NCI-H526 (cell line): ENCODE data around the gene THSD7B.
"Not testable (repeated sequence)": the region's sequence is repeated elsewhere in the genome, so short reads cannot be mapped to it uniquely, and the experiment has no call there.

Source experiments
- DNase-seq, 2 experiments: peaks; one replicate each; lab custom pipeline; 2025; lab: John Stamatoyannopoulos, UW

Gene THSD7B, protein sequence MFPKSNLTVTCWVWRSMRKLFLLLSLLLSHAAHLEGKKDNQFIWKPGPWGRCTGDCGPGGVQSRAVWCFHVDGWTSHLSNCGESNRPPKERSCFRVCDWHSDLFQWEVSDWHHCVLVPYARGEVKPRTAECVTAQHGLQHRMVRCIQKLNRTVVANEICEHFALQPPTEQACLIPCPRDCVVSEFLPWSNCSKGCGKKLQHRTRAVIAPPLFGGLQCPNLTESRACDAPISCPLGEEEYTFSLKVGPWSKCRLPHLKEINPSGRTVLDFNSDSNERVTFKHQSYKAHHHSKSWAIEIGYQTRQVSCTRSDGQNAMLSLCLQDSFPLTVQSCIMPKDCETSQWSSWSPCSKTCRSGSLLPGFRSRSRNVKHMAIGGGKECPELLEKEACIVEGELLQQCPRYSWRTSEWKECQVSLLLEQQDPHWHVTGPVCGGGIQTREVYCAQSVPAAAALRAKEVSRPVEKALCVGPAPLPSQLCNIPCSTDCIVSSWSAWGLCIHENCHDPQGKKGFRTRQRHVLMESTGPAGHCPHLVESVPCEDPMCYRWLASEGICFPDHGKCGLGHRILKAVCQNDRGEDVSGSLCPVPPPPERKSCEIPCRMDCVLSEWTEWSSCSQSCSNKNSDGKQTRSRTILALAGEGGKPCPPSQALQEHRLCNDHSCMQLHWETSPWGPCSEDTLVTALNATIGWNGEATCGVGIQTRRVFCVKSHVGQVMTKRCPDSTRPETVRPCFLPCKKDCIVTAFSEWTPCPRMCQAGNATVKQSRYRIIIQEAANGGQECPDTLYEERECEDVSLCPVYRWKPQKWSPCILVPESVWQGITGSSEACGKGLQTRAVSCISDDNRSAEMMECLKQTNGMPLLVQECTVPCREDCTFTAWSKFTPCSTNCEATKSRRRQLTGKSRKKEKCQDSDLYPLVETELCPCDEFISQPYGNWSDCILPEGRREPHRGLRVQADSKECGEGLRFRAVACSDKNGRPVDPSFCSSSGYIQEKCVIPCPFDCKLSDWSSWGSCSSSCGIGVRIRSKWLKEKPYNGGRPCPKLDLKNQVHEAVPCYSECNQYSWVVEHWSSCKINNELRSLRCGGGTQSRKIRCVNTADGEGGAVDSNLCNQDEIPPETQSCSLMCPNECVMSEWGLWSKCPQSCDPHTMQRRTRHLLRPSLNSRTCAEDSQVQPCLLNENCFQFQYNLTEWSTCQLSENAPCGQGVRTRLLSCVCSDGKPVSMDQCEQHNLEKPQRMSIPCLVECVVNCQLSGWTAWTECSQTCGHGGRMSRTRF (N-terminal part only)

DNA sequence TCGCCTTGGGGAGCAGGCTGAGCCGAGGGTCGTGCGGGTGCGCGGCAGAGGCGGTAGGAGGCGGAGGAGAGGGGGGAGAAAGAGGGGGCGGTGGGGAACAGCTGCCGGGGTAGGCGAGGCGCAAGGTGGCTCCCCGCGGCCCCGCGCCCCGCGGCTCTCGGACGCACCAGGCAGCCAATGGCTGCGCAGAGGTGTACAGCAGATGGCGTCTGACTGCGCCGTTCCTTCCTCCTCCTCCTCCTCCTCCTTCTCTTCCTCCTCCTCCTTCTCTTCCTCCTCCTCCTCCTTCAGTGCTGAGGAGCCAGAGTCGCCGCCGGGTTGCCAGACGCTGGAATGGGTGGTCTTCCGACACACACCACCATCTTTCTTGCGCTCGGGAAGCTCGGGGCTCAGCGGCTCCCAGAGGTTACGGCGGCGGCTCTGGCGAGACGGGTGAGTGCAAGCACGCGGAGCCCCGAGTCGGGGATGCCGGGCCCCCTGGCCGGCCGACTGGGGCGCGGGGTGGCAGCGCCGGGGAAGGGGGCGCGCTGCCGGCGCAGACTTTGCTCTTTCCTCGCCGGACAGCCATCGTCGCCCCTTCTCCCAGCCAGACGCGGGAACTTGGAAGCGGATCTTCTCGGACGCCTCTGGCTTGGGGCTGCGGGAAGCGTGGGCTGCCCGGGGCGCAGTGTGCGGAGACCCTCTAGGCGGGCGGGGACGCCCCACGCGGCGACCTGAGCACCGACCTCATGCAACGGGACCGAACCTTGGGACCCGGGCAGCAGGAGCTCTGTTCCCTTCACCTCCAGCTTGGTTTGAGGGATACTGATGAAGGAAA, at the start of gene THSD7B:
TSS of gene THSD7B (plus strand) at position 290 of the 817 bp plus-strand sequence. CDS start 116,634 bp downstream, outside the sequence.
- DNase-seq: peak in 1 of 2 experiments; percentile 12

DNA sequence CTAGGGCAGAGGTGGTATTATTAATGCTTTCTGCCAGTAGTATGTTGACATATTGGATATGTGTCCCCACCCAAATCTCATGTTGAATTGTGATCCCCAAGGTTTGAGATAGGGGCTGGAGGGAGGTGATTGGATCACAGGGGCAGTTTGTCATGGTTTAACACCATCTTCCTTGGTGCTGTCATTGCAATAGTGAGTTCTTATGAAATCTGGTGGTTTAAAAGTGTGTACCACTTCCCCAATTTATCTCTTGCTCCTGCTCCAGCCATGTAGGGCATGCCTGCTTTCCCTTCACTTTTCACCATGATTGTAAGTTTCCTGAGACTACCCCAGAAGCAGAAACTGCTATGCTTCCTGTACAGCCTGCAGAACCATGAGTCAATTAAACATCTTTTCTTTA, 47.1 kb upstream of the THSD7B start:
- no peak for DNase-seq

DNA sequence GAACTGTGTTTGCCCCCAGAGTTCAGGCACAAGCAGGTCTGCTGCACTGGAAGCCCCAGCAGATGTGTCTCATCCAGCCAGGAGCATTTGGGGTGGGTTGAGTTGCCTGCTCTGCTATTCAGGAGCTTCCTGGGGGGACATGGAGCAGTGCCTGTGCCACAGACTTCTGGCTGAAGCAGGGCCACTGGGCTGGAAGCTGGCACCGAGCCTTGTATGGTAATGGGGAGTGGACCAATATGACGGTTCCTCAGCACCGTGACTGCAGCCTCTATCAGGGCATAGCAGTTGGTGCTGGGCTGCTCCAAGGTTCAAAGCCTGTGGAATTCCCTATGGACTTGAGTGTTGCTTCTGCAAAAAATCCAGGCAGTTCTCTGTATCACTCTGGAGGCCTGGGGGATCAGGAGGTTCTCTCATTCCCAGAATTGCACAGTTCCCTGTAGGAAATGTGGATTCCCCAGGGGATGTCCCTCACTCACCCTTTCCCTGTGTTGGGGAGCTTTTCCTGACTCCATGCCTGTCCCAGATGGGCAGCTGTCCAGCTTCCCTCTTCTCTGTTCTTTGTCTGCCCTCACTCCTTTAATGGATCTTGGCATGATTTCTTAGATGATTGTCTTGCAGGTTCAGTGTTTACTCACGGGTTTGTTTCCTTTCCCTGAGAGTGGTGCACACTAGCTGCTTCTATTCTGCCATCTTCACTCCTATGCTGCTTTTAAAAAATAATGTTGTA, 37.2 kb upstream of the THSD7B start:
- DNase-seq: no peak

DNA sequence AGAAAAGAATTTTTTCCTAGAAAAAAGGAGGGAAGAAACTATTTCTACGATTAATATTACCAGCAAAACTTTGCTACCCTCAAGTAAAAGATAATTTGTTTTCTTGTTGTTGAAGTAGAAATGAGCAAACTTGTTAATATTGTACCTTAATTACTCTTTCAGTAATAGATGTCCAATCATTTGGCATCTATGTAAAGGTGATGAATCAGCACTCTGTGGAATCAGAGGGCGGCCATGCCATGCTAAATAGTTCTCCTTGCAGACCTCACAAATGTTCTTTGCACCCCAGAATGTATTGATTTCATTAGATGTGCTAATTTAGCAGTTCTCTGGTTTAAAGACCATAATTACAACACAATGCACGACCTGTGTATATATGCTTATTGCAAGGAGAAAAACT, 29.1 kb upstream of the THSD7B start:
- no peak for DNase-seq

DNA sequence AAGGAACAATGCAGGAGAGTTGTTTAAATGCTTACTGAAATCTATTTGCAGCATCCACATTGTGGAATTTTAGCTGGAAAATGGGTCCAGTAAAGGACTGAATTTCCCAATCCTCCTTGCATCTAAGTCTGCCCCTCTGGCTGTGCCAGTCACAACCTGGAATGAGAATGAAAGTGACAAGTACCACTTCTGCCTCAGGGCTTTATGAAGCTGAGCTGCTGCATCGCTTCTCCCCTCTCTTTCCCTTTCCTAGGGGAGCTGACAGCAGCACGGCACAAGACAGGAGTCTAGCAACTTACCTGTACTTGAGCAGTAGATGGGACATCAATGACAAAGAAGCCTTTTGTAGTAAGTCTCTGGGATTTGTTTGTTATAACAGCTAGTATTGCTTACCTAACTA, 27.3 kb upstream of the THSD7B start:
- no peak for DNase-seq

DNA sequence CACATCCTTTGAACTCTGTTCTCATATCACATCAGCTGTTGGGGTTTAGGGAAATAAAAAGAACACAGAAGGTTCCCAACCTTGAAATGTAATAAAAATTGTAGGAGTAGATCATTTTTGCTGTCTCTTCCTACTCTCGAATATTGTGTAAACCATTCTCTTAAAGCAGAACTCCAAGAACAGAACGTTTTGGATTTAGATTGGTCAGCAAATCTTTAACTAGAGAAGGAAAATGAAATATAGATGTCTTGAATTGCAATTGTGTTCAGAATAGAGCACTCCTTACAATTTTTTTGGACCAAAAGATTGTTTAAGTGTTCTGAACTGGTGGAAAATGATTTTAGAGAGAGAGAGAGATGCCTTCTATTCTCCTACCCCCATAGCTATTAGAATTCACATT, 23.9 kb upstream of the THSD7B start:
- DNase-seq: no peak

DNA sequence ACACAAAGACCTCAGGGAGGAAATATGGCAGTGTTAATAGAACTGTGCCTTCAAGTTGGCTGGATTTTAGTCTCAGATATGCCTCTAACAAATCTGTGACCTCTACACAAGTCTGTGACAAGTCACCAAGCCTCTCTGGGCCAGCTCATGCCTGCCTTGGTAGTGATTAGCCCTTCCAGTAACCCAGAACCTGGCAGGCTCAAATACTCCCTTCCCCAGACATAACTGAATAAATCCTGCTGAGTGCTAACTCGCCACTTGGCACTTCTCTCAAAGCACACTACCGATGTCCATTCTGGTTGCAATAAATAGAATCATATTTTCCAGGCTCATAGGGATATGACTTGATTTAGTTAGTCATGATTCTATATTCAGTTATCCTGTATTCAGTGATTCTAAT, 15.3 kb upstream of the THSD7B start:
- no peak for DNase-seq

DNA sequence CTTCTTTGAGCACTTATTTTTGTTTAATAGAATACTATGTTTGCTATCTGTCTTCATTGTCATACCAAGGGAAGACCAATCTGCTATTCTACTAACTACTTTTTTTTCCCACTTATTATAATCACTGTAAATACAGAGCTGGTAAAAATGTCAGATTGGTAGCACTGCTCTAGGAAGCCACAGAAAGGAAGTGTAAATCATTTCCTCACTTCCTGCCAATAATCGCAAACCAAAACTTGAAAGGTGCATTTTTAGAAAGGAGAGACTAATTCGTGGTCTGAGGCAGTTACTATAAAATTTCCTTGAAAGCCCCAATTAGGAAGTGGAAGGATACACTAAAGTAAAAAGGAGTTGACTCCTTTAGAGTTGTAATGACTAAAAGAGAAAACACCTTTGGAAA, 13.9 kb upstream of the THSD7B start:
- no peak for DNase-seq

DNA sequence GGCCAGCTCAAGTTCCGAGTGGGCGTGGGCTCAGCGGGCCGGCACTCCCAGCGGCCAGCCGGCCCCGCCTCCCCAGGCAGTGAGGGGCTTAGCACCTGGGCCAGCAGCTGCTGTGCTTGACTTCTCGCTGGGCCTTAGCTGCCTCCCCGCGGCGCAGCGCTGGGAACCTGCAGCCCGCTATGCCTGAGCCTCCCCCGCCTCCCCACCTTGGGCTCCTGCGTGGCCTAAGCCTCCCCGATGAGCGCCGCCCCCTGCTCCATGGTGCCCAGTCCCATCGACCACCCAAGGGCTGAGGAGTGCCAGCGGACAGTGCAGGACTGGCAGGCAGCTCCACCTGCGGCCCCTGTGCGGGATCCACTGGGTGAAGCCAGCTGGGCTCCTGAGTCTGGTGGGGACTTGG, 6.8 kb upstream of the THSD7B start:
- not testable (repeated sequence) for DNase-seq

DNA sequence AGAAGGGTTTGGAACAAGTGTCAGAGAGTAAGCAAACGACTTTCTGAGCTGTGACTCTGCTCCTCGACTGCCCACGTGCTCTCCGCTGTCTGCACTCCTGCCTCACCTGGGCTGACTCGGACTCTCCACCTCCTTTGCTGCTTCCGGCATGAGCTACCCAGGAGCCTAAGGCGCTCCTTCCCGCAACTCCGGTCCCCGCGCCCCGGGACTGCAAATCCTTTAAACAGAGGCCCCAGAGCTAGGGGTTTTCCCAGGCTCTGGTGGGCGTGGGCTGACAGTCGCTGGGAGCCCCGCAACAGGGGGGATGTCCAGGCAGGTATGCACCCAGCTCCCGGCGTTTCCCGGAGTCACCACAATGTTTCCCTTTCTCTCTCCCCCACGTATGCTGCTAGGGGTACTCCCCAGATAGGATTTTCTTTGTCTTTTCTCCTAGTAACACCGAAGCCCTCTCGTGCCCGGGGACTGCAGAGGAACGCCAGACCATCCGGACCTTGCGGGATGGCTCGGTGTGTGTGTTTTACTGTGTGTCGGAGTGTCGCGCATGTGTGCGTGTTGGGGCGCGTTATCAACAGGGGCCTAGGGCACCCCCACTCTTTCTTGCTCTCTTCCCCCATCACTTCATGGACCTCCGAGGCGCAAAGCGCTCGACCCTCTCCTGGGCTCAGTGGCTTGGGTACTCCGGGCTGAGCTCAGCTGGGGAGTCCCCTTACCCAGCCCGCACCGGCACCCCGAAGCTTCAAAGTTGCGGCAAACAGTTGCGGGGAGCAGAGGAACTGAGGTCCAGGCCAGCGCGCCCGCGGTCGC, 691 bp upstream of the THSD7B start:
- DNase-seq: peak in 1 of 2 experiments; percentile 46

DNA sequence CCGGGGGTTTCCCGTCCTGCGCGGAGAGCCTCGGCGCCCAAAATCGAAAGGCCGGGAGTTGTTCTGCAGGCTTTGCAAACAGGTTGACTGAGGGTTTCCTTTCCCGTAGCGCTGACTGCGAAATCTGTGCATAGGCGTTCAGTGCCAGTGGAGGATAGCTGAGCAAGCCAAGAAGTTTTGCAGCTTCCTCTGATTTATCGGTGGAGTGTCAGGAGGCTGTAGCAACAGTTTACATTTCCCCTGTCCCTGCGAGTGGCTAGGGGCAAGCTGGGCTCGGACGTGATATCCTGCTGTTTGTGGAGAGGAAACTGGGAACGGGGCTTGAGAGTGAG, 694 bp downstream of the THSD7B start:
- peak in 1 of 2 experiments; percentile 55 for DNase-seq

DNA sequence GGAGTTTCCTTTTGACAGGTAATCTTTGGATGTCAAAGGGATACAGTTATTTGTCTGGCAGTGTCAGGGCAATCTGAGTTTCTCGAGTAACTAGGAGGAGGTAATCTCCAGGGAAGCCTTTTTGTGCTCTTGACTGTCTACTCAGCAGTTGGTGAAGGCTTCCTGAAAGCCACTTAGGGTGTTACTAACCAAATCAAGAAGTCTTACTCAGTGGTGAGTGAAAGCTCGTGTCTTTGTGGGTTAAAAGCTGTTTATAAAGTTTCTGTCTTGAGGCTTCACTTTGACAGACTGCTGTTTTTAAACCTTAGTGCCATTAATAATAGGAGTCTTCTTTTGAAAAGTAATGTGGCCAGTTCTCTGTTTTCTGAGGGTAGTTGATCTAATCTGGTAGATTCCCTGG, 1.7 kb downstream of the THSD7B start:
- no peak for DNase-seq

DNA sequence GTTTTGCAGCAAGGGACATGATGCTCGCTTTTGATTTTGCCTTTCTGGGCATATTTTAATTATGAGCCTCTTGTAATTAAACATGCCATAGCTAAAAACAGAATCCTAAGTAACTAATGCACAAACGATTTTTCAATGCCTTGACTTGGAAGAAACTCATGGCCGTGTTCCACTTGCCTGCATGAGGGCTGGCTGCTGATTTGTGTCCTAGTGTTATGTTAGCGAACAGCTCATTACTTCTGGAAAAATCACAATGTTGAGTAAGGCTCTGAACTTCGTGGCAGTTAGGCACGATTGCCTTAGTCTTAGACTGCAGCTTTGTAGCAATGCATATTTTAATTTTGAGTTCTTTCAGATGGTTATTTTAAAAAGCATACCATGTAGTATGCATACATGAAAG, 4.5 kb downstream of the THSD7B start:
- no peak for DNase-seq

DNA sequence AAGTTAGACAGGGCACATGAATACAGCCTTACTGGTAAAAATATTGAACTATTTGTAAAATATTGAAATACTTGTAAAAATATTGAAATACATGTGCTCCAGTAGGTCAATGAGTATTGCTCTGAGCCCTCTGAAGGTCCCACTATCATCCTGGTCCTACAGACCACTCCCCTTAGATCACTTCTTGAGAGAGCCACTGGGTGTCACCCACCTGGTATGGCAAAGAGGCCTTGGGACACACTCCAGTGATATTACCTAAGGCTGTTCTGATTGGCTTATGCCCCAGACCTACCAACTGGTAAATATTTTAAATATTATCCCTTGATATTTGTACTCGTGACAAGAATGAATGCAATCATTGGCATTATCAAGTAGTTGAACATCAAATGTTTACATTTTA, 5.0 kb downstream of the THSD7B start:
- DNase-seq: no peak

DNA sequence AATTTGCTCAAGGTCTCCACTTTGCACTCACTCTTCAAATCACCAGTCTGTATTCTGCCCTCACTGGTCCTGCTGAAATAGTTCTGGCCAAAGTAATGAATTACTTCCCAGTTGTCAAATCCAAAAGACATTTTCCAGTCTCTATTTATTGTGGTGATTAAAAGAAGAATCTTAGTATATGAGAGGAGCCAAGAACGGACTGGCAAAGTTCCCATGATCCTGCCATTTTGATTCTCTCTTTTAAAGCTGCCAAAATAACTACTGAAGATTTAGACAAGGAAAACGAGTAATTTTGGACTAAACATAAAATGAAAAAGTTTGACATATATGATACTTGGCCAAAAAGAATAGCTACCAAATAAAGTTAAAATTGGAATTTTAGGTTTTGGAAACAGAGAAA, 12.0 kb downstream of the THSD7B start:
- DNase-seq: no peak

DNA sequence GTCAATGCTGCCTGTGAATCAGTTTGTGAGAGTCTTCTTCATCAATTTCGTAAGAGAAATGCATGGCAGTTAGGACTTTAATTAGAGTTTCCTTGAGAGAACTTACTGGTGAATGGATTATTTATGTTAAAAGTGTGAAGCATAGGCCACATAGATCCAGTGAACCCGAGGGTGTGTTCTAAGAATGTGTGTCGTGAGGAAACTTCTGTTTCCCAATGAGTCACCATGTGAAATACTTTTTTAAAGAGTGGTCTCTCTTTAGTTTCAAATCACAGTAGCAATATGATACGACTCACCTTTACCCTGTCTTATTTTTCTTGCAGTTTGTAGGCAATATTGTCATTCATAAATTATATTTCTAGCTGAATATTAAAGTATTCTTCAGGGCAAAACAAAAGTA, 18.5 kb downstream of the THSD7B start:
- no peak for DNase-seq

DNA sequence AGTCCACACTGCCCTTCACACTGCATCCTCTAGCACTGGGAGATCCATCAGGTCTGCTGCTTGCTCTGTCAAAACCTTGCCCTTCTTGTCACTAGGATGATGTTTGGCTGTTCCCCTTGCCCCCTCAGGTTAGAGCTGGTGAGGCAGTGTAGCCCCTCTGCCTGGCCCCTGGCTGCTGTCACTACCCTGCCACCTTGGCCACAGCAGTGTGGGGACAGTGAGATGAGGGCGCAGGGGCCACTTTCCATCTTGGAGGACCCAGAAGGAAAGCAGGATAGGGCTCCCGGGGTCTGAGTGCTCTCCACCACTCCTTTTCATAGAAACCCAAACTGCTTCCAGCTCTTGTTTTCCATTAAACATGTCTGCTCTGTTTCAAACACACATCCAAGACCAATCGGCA, 19.9 kb downstream of the THSD7B start:
- no peak for DNase-seq

DNA sequence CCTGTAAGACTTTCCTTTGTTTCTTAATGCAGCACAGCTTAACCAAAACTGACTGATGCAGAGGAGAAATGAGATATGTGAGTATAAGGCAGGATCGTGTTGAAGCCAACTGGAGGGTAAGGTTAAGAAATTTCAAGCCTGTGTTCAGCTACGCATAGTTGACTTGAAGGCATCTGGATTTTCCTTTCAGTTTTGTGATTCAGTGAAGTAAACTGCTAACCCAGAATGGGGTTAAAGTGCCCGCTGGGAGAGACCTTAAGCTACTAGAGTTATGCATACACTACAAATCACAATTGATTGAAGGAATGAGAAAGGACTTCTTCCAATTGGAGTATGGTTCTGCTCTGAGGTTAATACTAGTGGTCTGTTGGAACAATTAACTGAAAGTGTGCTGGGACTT, 22.6 kb downstream of the THSD7B start:
- DNase-seq: no peak

DNA sequence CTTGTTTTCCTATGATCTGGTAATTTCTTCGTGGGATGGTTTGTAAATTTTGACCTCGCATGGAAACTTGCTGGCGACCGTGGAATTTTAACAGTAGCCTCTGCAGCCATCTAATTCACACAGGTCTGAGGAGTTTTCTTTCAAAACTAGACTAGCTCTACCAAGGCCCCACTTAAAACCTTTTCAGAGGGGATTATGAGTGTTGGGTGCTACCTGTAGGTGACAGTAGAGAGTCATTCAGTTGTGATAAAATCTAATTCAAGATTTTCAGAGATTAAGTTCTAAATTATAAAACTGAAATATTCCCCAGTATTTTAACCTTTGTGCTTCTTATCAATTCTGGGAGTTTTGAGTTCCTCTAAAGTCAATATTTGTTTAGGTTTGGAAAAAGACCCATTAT, 31.0 kb downstream of the THSD7B start:
- DNase-seq: no peak

DNA sequence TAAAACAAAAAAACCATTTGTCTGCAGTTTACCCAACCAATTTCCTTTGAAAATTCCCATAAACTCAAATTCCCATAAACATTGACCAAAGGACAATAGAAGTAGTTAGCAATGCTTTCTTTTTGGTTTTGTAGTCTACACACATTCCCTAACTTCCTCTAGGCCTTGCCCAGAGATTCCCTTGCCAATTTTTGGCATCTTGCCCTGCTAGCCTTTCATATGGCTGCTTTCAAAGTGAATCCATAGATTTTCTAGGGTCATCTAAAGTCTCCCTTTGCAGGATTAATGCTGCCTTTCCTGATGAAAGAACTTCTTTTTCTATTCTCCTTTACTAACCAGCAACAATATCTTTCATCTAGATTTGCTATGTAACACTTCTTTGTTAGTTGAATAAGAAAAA, 33.4 kb downstream of the THSD7B start:
- no peak for DNase-seq
